Measurements from ENCODE around the gene LMO3. TPM values are rescaled to one million over a fixed set of nuclear protein-coding genes. Genes with fewer than 3 reads are reported as not detected.

Gene LMO3
- total RNA-seq, 2 donors from 2014 or later, result not detected

DNA sequence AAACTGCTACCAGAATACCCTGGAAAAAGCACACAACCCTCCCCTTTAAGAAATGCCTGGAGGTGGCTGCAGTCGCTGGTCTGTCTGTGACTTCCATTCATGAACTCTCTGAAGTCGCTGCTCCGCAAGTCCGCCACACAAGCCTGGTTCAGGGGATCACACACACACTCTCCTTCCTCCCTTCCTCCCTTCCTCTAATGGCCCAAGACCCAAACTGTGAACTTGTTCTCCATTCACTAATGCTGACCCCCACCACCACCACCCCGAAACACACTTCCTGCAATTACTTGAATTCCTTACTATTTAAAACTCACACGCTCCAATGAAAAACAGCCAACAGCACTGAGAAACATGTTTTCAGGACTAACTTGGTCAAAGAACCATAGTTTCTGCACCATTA is 1.0 kb upstream of the LMO3 start:
- H3K36me3 Mint-ChIP-seq, result peaks cover 11% of the 10 kb centered on the region
- H3K27ac Mint-ChIP-seq, result no peak overlapping the region
- H3K9me3 Mint-ChIP-seq, result peaks cover 12% of the 10 kb centered on the region
- peaks cover 14 to 28% of the 10 kb centered on the region in 2 donors for H3K27me3 Mint-ChIP-seq
- no peaks in the 10 kb centered on the region for H3K4me1 Mint-ChIP-seq (ENCODE audit: low read depth in 2 of 2)
- ATAC-seq (no peak), DNase-seq (ENCODE audit: low spot score) (no peak)
- H3K4me3 Mint-ChIP-seq, result no peak overlapping the region

DNA sequence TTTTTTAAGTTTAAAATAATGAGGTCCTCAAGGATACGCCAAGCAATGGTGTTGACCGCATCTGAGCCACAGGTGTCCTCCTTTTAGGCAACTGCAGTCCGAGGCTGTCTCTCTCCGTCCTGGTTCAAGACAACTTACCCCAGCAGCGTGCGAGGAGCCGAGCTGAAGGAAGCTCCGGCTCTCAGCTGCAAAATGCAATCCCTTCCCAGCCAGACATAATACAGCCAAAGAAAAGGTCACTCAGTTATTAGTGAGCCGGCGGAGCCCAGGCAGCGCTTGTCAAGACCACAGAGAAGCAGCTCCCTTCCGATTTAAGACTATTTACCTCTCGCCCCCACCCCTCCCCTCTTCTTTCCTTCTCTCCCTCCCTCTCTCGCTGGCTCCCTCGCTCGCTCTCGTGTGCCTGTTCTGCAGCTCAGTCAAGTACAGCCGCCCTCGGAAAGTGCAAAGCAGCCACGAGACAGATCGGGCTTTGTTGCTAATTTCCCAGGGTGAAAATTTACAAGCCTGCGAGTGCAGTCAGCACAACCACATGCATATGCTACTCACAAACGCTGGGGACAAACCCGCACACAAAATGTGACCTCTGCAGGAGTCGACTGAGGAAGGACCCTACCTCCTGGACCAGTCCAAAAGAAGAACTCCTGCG is 363 bp upstream of the LMO3 start:
- H3K4me1 Mint-ChIP-seq (ENCODE audit: low read depth in 2 of 2), result no peaks in the 10 kb centered on the region
- H3K27me3 Mint-ChIP-seq, result peaks cover 14 to 28% of the 10 kb centered on the region in 2 donors
- ATAC-seq, result no peak
- no peak overlapping the region for H3K27ac Mint-ChIP-seq
- H3K4me3 Mint-ChIP-seq, result no peak overlapping the region
- no peak for DNase-seq (ENCODE audit: low spot score)
- peaks cover 11% of the 10 kb centered on the region for H3K36me3 Mint-ChIP-seq
- peaks cover 12% of the 10 kb centered on the region for H3K9me3 Mint-ChIP-seq

DNA sequence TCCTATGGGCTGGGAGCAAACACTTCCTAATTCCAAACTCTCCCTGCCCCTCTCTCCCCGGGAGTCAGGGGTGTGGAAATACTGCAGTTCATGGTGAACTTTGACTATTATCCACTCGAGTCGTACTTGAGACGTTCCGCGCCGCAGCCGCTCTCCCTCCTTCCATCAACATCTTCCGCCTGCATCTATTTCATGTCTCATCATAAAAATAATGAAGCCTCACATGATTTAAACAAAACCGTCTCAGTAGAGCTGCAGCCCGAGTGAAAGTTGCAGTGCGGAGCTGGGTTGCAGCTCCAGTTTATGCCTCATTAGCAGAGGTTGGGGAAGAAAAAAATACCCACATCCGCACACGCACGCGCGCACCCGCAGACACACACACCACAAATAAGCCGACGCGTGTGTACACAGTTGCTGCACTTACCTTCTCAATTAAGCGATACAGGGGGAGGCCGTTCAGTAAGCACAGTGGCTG is 283 bp downstream of the LMO3 start:
- no peaks in the 10 kb centered on the region for H3K4me1 Mint-ChIP-seq (ENCODE audit: low read depth in 2 of 2)
- H3K27ac Mint-ChIP-seq, result no peak overlapping the region
- no peak overlapping the region for H3K4me3 Mint-ChIP-seq
- peaks cover 11% of the 10 kb centered on the region for H3K36me3 Mint-ChIP-seq
- ATAC-seq (no peak), DNase-seq (ENCODE audit: low spot score) (no peak)
- H3K27me3 Mint-ChIP-seq, result peaks cover 14 to 28% of the 10 kb centered on the region in 2 donors
- H3K9me3 Mint-ChIP-seq, result peaks cover 9% of the 10 kb centered on the region

DNA sequence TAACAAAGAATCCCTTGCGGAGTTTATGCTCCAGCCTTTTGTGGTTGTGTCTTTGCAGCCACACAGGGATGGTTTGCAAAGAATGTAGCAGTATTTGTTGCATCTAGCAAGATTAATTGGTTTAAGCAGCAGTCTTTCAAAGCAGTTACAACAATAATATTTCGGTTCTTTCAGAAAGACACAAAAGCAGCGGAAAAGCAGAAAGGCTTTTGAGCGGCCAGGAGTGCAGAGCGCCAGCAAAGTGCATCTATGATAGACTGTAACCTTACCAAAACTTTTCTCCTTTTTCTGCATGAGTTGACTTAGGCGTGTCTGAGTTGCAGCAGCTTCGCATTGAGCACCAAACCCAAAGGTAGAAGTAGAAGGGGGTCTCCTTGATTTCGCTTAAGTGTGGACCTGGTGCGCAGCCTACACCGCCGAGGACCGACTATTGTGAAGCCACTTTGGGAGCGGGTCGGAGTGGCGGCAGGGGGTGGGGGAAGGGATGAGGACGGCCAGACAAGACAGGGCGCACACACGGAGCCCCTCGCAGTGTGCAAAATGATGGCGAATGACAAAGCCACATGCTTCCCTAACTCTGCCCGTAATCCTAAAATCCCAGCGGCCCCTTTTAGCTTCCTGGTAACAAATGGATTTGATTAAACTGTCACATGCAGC is 1.2 kb downstream of the LMO3 start:
- ATAC-seq (no peak), DNase-seq (ENCODE audit: low spot score) (no peak)
- no peaks in the 10 kb centered on the region for H3K4me1 Mint-ChIP-seq (ENCODE audit: low read depth in 2 of 2)
- no peak overlapping the region for H3K27ac Mint-ChIP-seq
- peaks cover 8% of the 10 kb centered on the region for H3K9me3 Mint-ChIP-seq
- H3K27me3 Mint-ChIP-seq, result peaks cover 14 to 28% of the 10 kb centered on the region in 2 donors
- no peak overlapping the region for H3K4me3 Mint-ChIP-seq
- peaks cover 11% of the 10 kb centered on the region for H3K36me3 Mint-ChIP-seq

DNA sequence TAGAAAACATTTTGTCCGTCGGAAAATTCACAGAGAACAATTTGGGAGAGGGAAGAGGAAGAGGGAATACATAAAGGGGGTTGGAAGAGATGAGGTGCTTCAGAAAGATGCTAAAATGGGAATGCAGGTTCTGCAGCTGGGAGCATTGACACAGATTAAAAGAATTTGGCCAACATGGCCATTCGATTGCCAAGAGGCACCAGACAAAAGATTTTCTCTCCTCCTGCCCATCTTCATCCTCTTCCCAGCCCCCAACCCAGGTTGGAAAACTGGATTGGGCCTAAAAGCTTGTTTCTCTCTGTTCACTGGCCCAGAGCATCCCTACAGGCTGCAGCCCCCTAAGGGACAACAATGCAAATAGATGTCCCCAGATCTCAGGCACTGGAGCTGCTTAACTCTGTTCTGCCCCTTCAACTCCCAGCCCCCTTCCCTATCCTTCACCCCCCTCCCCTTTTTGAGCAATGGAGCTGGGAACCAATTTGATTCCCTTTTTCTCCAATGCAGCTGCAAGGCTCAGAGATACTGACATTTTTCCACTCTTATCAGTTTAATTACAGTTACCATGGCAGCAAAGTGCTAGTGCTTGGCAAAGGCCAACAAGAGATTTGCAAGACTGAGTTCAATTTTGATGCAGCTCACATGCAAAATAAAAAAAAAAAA is 1.9 kb downstream of the LMO3 start:
- H3K4me1 Mint-ChIP-seq (ENCODE audit: low read depth in 2 of 2), result no peaks in the 10 kb centered on the region
- H3K27ac Mint-ChIP-seq, result no peak overlapping the region

DNA sequence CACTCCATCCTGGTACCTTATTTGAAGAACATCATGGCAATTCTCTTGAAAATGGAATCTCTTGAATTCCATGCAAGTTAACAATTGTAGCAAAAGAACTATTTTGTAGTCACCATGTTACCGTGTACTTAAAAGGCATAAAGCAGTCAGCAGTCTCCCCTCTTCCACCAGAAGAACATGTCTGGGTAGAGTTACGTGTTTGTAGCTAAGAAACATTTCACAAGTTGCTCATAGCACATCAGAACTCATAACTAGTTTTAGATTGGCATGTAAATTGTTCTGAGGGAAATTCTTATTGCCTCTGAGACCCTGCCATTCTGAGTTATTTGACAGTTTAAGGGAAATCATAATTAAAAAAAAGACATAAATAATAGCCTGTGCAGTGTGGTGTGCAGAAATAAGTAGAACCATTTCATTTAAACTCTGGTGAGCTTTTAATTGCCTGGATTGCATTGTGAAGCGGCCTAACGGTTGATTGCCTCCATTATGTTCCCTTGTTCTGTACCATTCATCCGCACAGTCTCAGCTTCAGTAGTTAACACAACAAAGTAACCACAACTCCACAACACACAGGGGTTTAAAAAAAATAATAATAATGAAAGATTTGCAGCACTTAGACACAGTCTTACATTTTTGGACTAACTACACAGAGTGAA is 2.6 kb downstream of the LMO3 start:
- no peak overlapping the region for H3K4me3 Mint-ChIP-seq
- peaks cover 14 to 25% of the 10 kb centered on the region in 2 donors for H3K27me3 Mint-ChIP-seq
- no peak overlapping the region for H3K27ac Mint-ChIP-seq
- peaks cover 11% of the 10 kb centered on the region for H3K36me3 Mint-ChIP-seq
- DNase-seq (ENCODE audit: low spot score) (no peak), ATAC-seq (no peak)
- peaks cover 8% of the 10 kb centered on the region for H3K9me3 Mint-ChIP-seq
- no peaks in the 10 kb centered on the region for H3K4me1 Mint-ChIP-seq (ENCODE audit: low read depth in 2 of 2)

More for the DNA sequence above, 1.9 kb downstream of the LMO3 start:
- peaks cover 8% of the 10 kb centered on the region for H3K9me3 Mint-ChIP-seq
- H3K4me3 Mint-ChIP-seq, result no peak overlapping the region
- no peak for DNase-seq (ENCODE audit: low spot score)
- peaks cover 14 to 28% of the 10 kb centered on the region in 2 donors for H3K27me3 Mint-ChIP-seq
- ATAC-seq, result no peak
- peaks cover 11% of the 10 kb centered on the region for H3K36me3 Mint-ChIP-seq

DNA sequence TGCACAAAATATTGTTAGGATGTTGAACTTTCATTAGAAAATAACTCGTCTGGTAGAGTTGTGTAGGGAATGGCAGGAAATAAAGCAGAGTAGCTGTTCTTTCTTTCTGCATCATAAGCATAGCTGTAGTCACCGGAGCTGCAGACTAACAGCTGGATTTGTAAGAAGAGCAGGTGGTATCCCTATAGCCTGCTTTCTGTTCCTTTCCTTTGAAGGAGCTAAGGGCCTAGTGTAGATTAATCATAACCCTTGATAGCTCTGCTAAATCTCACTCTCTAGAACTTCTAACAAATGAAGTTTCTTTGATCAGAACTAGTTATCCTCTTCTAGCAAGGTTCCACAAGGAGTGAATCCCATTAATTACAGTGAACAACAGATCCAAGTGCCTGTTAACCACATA is 3.5 kb downstream of the LMO3 start:
- peaks cover 8% of the 10 kb centered on the region for H3K9me3 Mint-ChIP-seq
- H3K4me1 Mint-ChIP-seq (ENCODE audit: low read depth in 2 of 2), result no peaks in the 10 kb centered on the region
- H3K27me3 Mint-ChIP-seq, result peaks cover 9 to 16% of the 10 kb centered on the region in 2 donors
- H3K4me3 Mint-ChIP-seq, result no peak overlapping the region
- H3K27ac Mint-ChIP-seq, result no peak overlapping the region
- no peak for ATAC-seq
- H3K36me3 Mint-ChIP-seq, result peaks cover 6% of the 10 kb centered on the region
- no peak for DNase-seq (ENCODE audit: low spot score)

DNA sequence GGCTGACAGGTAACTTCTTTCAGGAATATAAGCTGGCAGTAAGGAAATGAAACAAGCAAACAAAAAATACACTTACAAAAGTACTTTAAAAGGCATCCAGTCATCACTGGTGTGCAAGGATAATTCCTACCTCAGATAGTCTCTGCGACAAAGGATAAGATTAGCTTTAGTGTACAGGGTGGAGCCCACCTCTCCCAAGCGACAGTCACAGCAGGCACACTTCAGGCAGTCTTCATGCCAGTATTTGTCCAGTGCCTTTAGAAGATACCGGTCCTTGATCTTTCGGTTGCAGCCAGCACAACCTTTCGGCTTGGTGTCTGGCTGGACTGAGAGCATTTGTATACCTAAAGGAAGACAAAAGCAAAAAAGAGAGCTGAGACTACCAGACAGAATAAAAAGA is 5.4 kb downstream of the LMO3 start:
- Mint-ChIP-seq H3K9me3 (peaks cover 3% of the 10 kb centered on the region), H3K27ac (no peak overlapping the region), H3K36me3 (no peaks in the 10 kb centered on the region), H3K27me3 (peaks cover 0 to 2% of the 10 kb centered on the region in 2 donors), H3K4me3 (no peak overlapping the region), H3K4me1 (ENCODE audit: low read depth in 2 of 2) (no peaks in the 10 kb centered on the region)
- DNase-seq (ENCODE audit: low spot score) (no peak), ATAC-seq (no peak)

DNA sequence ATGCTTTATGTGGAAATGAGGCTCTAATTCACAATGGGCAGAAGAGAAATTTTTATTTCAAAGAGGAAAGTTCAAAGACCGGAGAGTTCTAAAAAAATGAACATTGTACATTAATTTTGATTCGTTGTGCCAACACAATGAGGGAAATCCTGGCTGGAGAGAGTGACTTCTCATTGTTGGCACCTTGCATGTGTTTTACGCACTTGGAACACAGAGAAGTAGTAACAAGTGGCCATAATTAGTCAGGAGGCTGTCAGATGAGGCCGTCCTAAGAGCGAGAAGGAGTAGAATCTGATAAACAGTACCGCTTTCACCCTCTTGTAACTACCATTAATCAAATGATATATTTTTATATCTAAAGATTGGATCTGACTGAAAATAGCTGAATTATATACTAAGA is 6.9 kb downstream of the LMO3 start:
- H3K27ac Mint-ChIP-seq, result no peak overlapping the region
- H3K4me3 Mint-ChIP-seq, result no peak overlapping the region
- H3K9me3 Mint-ChIP-seq, result peaks cover 3% of the 10 kb centered on the region
- ATAC-seq (no peak), DNase-seq (ENCODE audit: low spot score) (no peak)
- no peaks in the 10 kb centered on the region for H3K36me3 Mint-ChIP-seq
- no peaks in the 10 kb centered on the region for H3K27me3 Mint-ChIP-seq
- no peaks in the 10 kb centered on the region for H3K4me1 Mint-ChIP-seq (ENCODE audit: low read depth in 2 of 2)

DNA sequence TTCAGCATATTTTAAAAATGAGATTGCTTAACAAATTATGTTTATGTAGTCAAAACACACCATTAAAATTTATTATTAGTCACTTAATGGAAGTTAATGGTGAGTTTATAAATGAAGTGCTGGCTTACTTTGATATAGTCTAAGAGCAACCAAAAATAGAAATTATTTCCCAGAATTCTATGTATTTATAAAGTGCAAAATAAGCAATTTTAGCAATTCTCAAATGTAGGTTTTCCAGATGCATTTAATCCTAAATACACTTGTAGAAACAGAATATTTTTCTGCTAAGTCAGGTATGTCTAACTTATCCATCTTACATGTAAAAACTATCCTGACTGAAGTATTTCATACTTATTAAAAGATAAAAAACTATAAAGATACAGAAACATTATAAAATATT is 11.2 kb downstream of the LMO3 start:
- ATAC-seq (no peak), DNase-seq (ENCODE audit: low spot score) (no peak)
- H3K27ac Mint-ChIP-seq, result no peak overlapping the region
- no peak overlapping the region for H3K4me3 Mint-ChIP-seq
- no peaks in the 10 kb centered on the region for H3K27me3 Mint-ChIP-seq
- H3K9me3 Mint-ChIP-seq, result peaks cover 4% of the 10 kb centered on the region
- H3K36me3 Mint-ChIP-seq, result no peaks in the 10 kb centered on the region
- no peaks in the 10 kb centered on the region for H3K4me1 Mint-ChIP-seq (ENCODE audit: low read depth in 2 of 2)

DNA sequence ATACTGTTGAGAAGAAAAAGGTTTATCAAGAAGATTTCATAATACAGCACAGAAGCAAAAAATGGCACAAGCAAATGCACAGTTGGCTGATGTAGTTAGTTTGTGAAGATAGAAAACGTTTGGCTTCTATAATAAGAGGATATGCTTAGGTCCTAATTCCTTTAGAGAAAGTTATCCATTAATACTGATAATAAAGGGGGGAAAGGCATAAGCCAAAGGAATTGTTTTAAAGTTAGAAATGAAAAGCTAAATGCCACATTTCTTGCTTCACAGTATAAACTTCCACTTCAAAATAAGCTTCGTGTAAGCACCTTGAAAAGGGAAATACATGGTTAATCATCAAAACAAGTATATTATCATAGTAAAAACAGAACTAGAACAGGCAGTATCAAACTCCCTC is 12.4 kb downstream of the LMO3 start:
- no peak for DNase-seq (ENCODE audit: low spot score)
- Mint-ChIP-seq H3K4me1 (ENCODE audit: low read depth in 2 of 2) (no peaks in the 10 kb centered on the region), H3K9me3 (peaks cover 7% of the 10 kb centered on the region), H3K36me3 (no peaks in the 10 kb centered on the region), H3K27ac (no peak overlapping the region), H3K4me3 (no peak overlapping the region), H3K27me3 (no peaks in the 10 kb centered on the region)
- no peak for ATAC-seq

DNA sequence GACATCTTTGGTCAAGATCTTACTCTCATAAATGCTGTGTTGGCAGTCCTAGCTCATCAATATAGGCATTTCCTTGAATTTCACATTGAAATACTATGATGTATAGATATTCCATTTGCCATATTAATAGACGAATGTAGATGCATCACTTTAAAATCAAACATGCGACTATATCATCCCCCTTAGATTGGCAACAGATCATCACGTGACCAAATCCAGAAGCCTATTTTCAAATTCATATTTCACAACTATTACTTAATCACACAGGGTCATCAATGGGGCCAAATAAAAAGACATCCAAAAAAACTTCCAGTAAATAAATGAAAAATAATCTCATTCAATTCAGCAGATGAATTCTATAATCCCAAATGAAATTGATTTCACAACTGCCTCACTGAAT is 15.3 kb downstream of the LMO3 start:
- Mint-ChIP-seq H3K27ac (no peak overlapping the region), H3K9me3 (peaks cover 8% of the 10 kb centered on the region), H3K27me3 (no peaks in the 10 kb centered on the region), H3K4me1 (ENCODE audit: low read depth in 2 of 2) (no peaks in the 10 kb centered on the region), H3K4me3 (no peak overlapping the region), H3K36me3 (no peaks in the 10 kb centered on the region)
- DNase-seq (ENCODE audit: low spot score) (no peak), ATAC-seq (no peak)

DNA sequence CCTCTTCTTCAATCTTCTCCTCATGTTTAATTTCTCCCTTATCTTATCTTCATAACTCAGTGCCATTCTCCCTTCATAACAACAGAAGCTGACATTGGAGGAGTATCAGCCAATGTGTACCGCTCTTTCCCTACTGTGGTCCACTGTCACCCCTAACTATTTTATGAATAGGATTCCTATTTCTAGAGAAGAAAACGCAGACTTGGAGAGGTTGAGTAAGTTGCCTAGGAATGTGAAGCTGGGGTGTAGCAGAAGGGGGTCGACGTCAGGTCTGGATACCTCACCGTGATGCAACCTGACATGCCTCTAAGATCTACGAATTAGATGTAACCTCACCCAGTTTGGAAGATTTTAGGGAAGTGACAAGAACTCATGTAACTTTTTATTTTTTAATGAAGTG is 17.1 kb downstream of the LMO3 start:
- H3K36me3 Mint-ChIP-seq, result no peaks in the 10 kb centered on the region
- no peak for ATAC-seq
- H3K27ac Mint-ChIP-seq, result no peak overlapping the region
- no peak overlapping the region for H3K4me3 Mint-ChIP-seq
- DNase-seq (ENCODE audit: low spot score), result no peak
- H3K27me3 Mint-ChIP-seq, result no peaks in the 10 kb centered on the region
- no peaks in the 10 kb centered on the region for H3K4me1 Mint-ChIP-seq (ENCODE audit: low read depth in 2 of 2)
- peaks cover 15% of the 10 kb centered on the region for H3K9me3 Mint-ChIP-seq

DNA sequence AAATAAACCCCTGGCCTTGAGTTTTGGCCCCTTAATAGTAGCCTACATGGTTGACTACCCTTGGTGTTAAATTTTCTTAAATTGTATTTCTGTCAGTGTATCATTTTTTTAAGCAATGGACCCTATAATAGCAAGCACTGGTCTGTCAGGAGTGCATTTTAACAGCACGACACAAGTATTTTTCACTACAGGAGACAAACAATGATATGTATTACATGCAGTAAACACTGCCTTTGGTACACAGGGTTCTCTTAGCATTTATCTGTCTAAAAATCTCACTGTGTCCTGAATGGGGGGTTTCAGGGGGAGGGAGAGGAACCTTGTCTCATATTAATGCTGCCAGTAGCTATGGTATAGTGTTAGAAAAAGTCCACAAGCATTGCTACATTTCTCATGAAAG is 18.4 kb downstream of the LMO3 start:
- peaks cover 25% of the 10 kb centered on the region for H3K9me3 Mint-ChIP-seq

More for the DNA sequence above, 18.4 kb downstream of the LMO3 start:
- Mint-ChIP-seq H3K4me1 (ENCODE audit: low read depth in 2 of 2) (no peaks in the 10 kb centered on the region), H3K27ac (no peak overlapping the region), H3K36me3 (peaks cover 7% of the 10 kb centered on the region), H3K4me3 (no peak overlapping the region), H3K27me3 (no peaks in the 10 kb centered on the region)
- DNase-seq (ENCODE audit: low spot score) (no peak), ATAC-seq (no peak)

Measured in natural killer cell treated with Interleukin-12 subunit alpha and Interleukin-12 subunit beta and Interleukin-15 and Interleukin-18, amount 100 ng/mL, for 72 hours (primary cell).